Chondrocyte (in vitro differentiated cells): ENCODE data around the gene LTBP2. TPM values are rescaled to one million over a fixed set of nuclear protein-coding genes. Genes with fewer than 3 reads are reported as not detected.

ENCODE experiments used
- DNase-seq: peaks from one replicate; pipeline ENCODE4 v3.0.0; 2021; ENCODE audit warnings: mixed read lengths, low spot score
- H3K27ac Mint-ChIP-seq: one replicate; pipeline ENCODE4 v1.8.0; 2021; ENCODE audit warnings: mild to moderate bottlenecking, moderate library complexity, mixed read lengths; ENCODE audit not compliant: unreplicated experiment
- H3K27me3 Mint-ChIP-seq: 2 replicates; pipeline ENCODE4 v1.8.0; 2021; ENCODE audit warnings: low read depth, mixed read lengths
- H3K36me3 Mint-ChIP-seq: 2 replicates; pipeline ENCODE4 v1.8.0; 2021; ENCODE audit warnings: low read depth, mixed read lengths
- H3K4me1 Mint-ChIP-seq: 2 replicates; pipeline ENCODE4 v1.8.0; 2021; ENCODE audit warnings: low read depth, mild to moderate bottlenecking, mixed read lengths
- H3K4me3 Mint-ChIP-seq: one replicate; pipeline ENCODE4 v1.8.0; 2021; ENCODE audit warnings: mild to moderate bottlenecking, moderate library complexity, mixed read lengths; ENCODE audit not compliant: unreplicated experiment
- H3K9me3 Mint-ChIP-seq: 2 replicates; pipeline ENCODE4 v1.8.0; 2021; ENCODE audit warnings: low read depth, mixed read lengths
- CTCF ChIP-seq: fragments of 200-600 bp; sonication (generic); IDR thresholded peaks from 2 replicates; pipeline ENCODE4 v1.5.0; 2021; ENCODE audit warnings: antibody characterized with exemption, mild to moderate bottlenecking, moderate library complexity
- total RNA-seq: library from RNA; stranded (reverse); gene quantifications from 3 replicates; pipeline ENCODE4 v1.2.1, GENCODE V29; 2021

LTBP2 gene
- total RNA-seq, 1 donor from 2014 or later = 215 TPM

- Mint-ChIP-seq H3K27ac (peak overlapping the region; percentile 100), H3K4me1 (peaks cover 98% of the 10 kb centered on the region), H3K4me3 (no peak overlapping the region), H3K27me3 (no peaks in the 10 kb centered on the region), H3K36me3 (no peaks in the 10 kb centered on the region), H3K9me3 (no peaks in the 10 kb centered on the region)
- peak; percentile 5 for DNase-seq
- no peak for TF ChIP-seq CTCF
These were observed 41.3 kb downstream of the LTBP2 start for GRCh38 chr14:74570696-74571095.

- Mint-ChIP-seq H3K4me3 (no peak overlapping the region), H3K27ac (peak overlapping the region; percentile 100), H3K36me3 (no peaks in the 10 kb centered on the region), H3K4me1 (peaks cover 98% of the 10 kb centered on the region), H3K27me3 (no peaks in the 10 kb centered on the region), H3K9me3 (no peaks in the 10 kb centered on the region)
- no peak for DNase-seq
- no peak for TF ChIP-seq CTCF
These were observed 42.0 kb downstream of the LTBP2 start for GRCh38 chr14:74569806-74570591.

- no peak for DNase-seq
- peak overlapping the region; percentile 100 for H3K27ac Mint-ChIP-seq
- H3K4me1 Mint-ChIP-seq = peaks cover 96% of the 10 kb centered on the region
- H3K27me3 Mint-ChIP-seq = no peaks in the 10 kb centered on the region
- TF ChIP-seq CTCF = no peak
- no peaks in the 10 kb centered on the region for H3K36me3 Mint-ChIP-seq
- H3K4me3 Mint-ChIP-seq = no peak overlapping the region
- H3K9me3 Mint-ChIP-seq = no peaks in the 10 kb centered on the region
These were observed 42.6 kb downstream of the LTBP2 start for GRCh38 chr14:74569387-74569786.

- Mint-ChIP-seq H3K36me3 (no peaks in the 10 kb centered on the region), H3K4me3 (no peak overlapping the region), H3K27ac (peak overlapping the region; percentile 58), H3K27me3 (no peaks in the 10 kb centered on the region), H3K9me3 (no peaks in the 10 kb centered on the region), H3K4me1 (peaks cover 91% of the 10 kb centered on the region)
- no peak for DNase-seq
- no peak for TF ChIP-seq CTCF
These were observed 43.1 kb downstream of the LTBP2 start for GRCh38 chr14:74568911-74569310.

GRCh38 chr14:74568380-74568649 is 43.7 kb downstream of the LTBP2 start:
- Mint-ChIP-seq H3K27ac (peak overlapping the region; percentile 41), H3K27me3 (no peaks in the 10 kb centered on the region), H3K4me3 (no peak overlapping the region), H3K36me3 (no peaks in the 10 kb centered on the region), H3K9me3 (no peaks in the 10 kb centered on the region), H3K4me1 (peaks cover 90% of the 10 kb centered on the region)
- TF ChIP-seq CTCF = no peak
- no peak for DNase-seq
